Smooth muscle cell (in vitro differentiated cells): Measurements from ENCODE around the gene CEMIP. TPM values are rescaled to one million over a fixed set of nuclear protein-coding genes. Genes with fewer than 3 reads are reported as not detected.

Experiments
- DNase-seq: peaks from one replicate; lab custom pipeline; 2025; ENCODE audit not compliant: unreplicated experiment; lab: John Stamatoyannopoulos, UW
- H2AFZ ChIP-seq: fragments of 200-600 bp; sonication (generic); 2 replicates; pipeline ENCODE4 v1.6.0; 2016; ENCODE audit warnings: antibody characterized with exemption, low read depth, mild to moderate bottlenecking
- H3F3A ChIP-seq: fragments of 200-600 bp; sonication (generic); 2 replicates; pipeline ENCODE4 v1.6.0; 2017; ENCODE audit warnings: antibody characterized with exemption, low read depth
- H3K27ac ChIP-seq: fragments of 200-600 bp; sonication (generic); 2 replicates; pipeline ENCODE4 v1.5.1; 2016; ENCODE audit warnings: low read depth, mild to moderate bottlenecking
- H3K27me3 ChIP-seq: fragments of 200-600 bp; sonication (generic); 2 replicates; pipeline ENCODE4 v1.6.1; 2016; ENCODE audit warnings: low read depth, mild to moderate bottlenecking
- H3K36me3 ChIP-seq: fragments of 200-600 bp; sonication (generic); 2 replicates; pipeline ENCODE4 v1.5.1; 2016; ENCODE audit warnings: low read depth
- H3K4me1 ChIP-seq: fragments of 200-600 bp; sonication (generic); 2 replicates; pipeline ENCODE4 v1.5.1; 2016; ENCODE audit warnings: low read depth
- H3K4me2 ChIP-seq: fragments of 200-600 bp; sonication (generic); 2 replicates; pipeline ENCODE4 v1.6.0; 2016; ENCODE audit warnings: mild to moderate bottlenecking
- H3K4me3 ChIP-seq: fragments of 200-600 bp; sonication (generic); 2 replicates; pipeline ENCODE4 v1.5.1; 2016; ENCODE audit warnings: mild to moderate bottlenecking
- H3K79me2 ChIP-seq: fragments of 200-600 bp; sonication (generic); 2 replicates; pipeline ENCODE4 v1.6.0; 2016; ENCODE audit warnings: low read depth, mild to moderate bottlenecking
- H3K9ac ChIP-seq: fragments of 200-600 bp; sonication (generic); 2 replicates; pipeline ENCODE4 v1.6.0; 2016; ENCODE audit warnings: low read depth
- H3K9me3 ChIP-seq: fragments of 200-600 bp; sonication (generic); replicated peaks from 2 replicates; pipeline ENCODE4 v1.5.1; 2016; ENCODE audit warnings: low read depth
- H4K20me1 ChIP-seq: fragments of 200-600 bp; sonication (generic); 2 replicates; pipeline ENCODE4 v1.6.0; 2016; ENCODE audit warnings: low read depth
- WGBS: methylation state at CpG from one replicate; pipeline ENCODE4 v1.1.7; 2016; ENCODE audit warnings: low lambda C conversion rate; 5-methylcytosine and 5-hydroxymethylcytosine counted together
- polyA plus RNA-seq: library from polyadenylated mRNA; unstranded; fragments of >200 nt; fragmentation: Nextera tagmentation; extraction: Ambion mirVana; gene quantifications from 2 replicates; pipeline ENCODE4 v1.2.1, GENCODE V29; 2016
- total RNA-seq: library from RNA; depleted of rRNA; stranded (reverse); fragments of >200 nt; gene quantifications from 2 replicates; pipeline ENCODE4 v1.2.3, GENCODE V29; 2014
- TF ChIP-seq, protein P1 (sequence below): fragments of 200-600 bp; sonication (generic); IDR thresholded peaks from 2 replicates; pipeline ENCODE4 v1.5.1; 2017; ENCODE audit warnings: borderline replicate concordance, mild to moderate bottlenecking, antibody characterized with exemption; ENCODE audit not compliant: insufficient read depth, poor library complexity, severe bottlenecking

Gene CEMIP
- total and polyA plus RNA-seq, 2 experiments from 2014 or later = 1.9 TPM

DNA sequence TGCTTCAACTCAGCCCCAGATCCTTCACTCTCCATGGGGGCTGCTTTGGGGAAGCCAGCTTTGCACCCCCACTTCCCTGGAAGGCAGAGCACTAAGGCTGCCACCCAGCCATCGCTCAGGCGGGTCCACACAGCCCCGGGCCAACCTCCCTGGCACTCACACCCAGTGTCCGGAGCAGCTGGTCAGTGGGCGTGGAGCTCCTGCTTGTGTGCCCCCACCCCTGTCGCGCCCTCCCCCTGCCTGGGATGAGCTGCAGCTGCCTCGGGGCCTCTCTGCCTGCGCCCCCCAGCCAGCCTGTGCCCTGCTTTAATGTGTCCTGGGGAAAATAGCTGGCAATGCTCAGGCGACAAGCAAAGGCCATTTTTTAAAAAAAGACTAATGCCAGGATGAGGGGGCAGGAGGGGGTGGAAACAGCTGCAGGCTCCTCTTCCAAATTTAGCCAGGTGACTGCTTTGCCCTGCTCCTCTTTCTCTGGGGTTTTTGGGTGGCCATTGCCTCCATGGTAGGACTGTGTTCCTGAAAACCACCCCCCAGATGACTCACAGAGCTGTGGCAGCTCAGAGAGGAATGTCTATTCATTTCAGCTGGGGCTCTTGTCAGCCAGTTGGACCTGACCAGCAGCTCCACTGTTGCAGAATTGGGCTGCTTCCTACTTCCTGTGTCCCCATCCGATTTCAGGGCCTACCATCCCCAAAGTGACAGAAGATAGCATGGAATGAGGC lies 65.0 kb downstream of the CEMIP start:
- Histone ChIP-seq H3F3A (no peaks in the 10 kb centered on the region), H3K36me3 (no peaks in the 10 kb centered on the region), H3K4me2 (peak overlapping the region; percentile 32), H3K79me2 (no peaks in the 10 kb centered on the region), H3K4me1 (no peaks in the 10 kb centered on the region), H3K9me3 (no peaks in the 10 kb centered on the region), H3K4me3 (no peak overlapping the region), H4K20me1 (no peaks in the 10 kb centered on the region), H3K27ac (no peak overlapping the region), H3K9ac (no peak overlapping the region), H2AFZ (no peak overlapping the region), H3K27me3 (no peaks in the 10 kb centered on the region)
- 77% methylated on average over 11 of the region's 11 CpGs for whole genome bisulfite sequencing
- no peak for DNase-seq
- TF ChIP-seq, protein P1, sequence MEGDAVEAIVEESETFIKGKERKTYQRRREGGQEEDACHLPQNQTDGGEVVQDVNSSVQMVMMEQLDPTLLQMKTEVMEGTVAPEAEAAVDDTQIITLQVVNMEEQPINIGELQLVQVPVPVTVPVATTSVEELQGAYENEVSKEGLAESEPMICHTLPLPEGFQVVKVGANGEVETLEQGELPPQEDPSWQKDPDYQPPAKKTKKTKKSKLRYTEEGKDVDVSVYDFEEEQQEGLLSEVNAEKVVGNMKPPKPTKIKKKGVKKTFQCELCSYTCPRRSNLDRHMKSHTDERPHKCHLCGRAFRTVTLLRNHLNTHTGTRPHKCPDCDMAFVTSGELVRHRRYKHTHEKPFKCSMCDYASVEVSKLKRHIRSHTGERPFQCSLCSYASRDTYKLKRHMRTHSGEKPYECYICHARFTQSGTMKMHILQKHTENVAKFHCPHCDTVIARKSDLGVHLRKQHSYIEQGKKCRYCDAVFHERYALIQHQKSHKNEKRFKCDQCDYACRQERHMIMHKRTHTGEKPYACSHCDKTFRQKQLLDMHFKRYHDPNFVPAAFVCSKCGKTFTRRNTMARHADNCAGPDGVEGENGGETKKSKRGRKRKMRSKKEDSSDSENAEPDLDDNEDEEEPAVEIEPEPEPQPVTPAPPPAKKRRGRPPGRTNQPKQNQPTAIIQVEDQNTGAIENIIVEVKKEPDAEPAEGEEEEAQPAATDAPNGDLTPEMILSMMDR = no peak

DNA sequence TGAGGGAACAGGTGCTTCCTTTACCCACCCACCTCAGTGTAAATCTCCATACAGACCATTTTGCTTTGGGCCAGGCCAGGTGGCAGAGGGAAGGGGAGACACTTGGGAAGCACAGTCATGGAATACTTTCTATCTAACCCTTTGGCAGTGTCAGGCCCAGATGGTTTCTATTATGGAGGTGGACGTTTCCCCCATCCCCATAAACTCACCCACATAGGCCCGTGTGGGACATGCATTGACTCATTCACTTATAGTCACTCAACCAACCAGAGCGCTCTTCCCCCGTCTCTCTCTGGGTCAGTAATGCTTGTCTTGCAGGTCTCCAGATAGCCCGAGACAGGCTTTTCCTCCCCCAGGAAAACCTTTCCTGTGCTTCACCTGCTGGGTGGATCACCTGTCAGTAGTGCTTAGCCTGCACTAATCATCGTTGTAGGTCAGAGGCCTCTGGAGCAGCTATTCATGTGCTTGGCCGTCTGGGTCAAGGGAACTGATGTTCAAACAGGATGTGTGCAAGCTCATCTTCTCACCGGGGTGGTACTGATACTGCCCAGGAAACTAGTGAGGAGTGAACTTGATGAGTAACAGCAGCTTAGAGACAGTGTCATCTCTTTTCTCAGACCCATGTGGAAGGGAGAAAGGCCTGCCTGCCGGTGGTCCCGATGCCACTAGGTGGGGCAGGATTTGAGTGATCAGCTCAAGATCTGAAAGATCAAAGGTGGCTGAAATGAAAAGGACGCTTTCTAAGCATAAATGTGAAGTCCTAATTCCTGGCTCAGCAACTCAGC lies 67.1 kb downstream of the CEMIP start:
- Histone ChIP-seq H3K36me3 (no peaks in the 10 kb centered on the region), H3K27ac (no peak overlapping the region), H3K9ac (no peak overlapping the region), H3K4me2 (no peak overlapping the region), H4K20me1 (no peaks in the 10 kb centered on the region), H3K4me1 (no peaks in the 10 kb centered on the region), H3K4me3 (no peak overlapping the region), H3K27me3 (no peaks in the 10 kb centered on the region), H3K9me3 (no peaks in the 10 kb centered on the region), H2AFZ (no peak overlapping the region), H3K79me2 (no peaks in the 10 kb centered on the region), H3F3A (no peaks in the 10 kb centered on the region)
- WGBS = 45% methylated on average over 11 of the region's 11 CpGs
- TF ChIP-seq, protein P1 = no peak
- no peak for DNase-seq

DNA sequence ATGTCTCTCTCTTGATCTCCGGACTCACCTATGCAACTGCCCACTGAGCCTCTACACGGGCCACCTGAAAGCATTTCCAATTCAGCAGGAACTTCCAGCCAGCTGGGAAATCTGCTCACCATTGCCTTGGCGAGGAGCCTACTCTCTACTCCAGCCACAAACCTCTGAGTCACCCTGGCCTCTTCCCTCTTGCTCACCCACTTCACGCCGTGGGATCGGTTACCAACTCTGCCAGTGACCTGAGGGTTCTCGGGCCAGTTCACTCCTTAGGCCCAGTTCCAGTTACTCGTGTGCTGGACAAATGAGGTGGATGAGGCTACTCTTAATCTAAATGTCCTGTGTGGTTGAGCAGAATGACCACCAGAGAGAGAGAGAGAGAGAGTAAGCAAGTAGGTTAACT lies 70.1 kb downstream of the CEMIP start:
- DNase-seq = no peak
- WGBS = 72% methylated on average over 8 of the region's 8 CpGs

More for the DNA sequence above, 70.1 kb downstream of the CEMIP start:
- no peaks in the 10 kb centered on the region for H3K36me3 ChIP-seq
- no peaks in the 10 kb centered on the region for H4K20me1 ChIP-seq
- H3K79me2 ChIP-seq = no peaks in the 10 kb centered on the region
- H3K4me1 ChIP-seq = no peaks in the 10 kb centered on the region
- no peak overlapping the region for H3K9ac ChIP-seq
- H3K4me3 ChIP-seq = no peak overlapping the region
- H3K9me3 ChIP-seq = no peaks in the 10 kb centered on the region
- TF ChIP-seq, protein P1 = no peak
- H3F3A ChIP-seq = no peaks in the 10 kb centered on the region
- H2AFZ ChIP-seq = no peak overlapping the region
- no peaks in the 10 kb centered on the region for H3K27me3 ChIP-seq
- H3K4me2 ChIP-seq = no peak overlapping the region
- no peak overlapping the region for H3K27ac ChIP-seq
